H9 (cell line): ENCODE measurements around the gene VSTM2L. TPM values are rescaled to one million over a fixed set of nuclear protein-coding genes. Genes with fewer than 3 reads are reported as not detected.
A peak's percentile ranks its signal among the peaks of the same experiment; 100 is the strongest.

Experiments used
- DNase-seq: peaks from one replicate; pipeline ENCODE4 v3.0.0-alpha.2; 2017
- H2AFZ ChIP-seq: one replicate; pipeline ENCODE4 v1.6.1; 2013; ENCODE audit warnings: mild to moderate bottlenecking, low read length, control low read depth, moderate library complexity
- H2AK5ac ChIP-seq: 2 replicates; pipeline ENCODE4 v1.6.1; 2013; ENCODE audit warnings: low read length, control low read depth, mixed read lengths; ENCODE audit not compliant: insufficient read length
- H2BK120ac ChIP-seq: one replicate; pipeline ENCODE4 v1.6.1; 2013; ENCODE audit warnings: low read depth, mild to moderate bottlenecking, low read length, control low read depth, inconsistent platforms; ENCODE audit not compliant: poor library complexity, severe bottlenecking
- H2BK12ac ChIP-seq: 2 replicates; pipeline ENCODE4 v1.6.1; 2013; ENCODE audit warnings: low read length, control low read depth, mixed read lengths, low read depth; ENCODE audit not compliant: insufficient read length
- H2BK15ac ChIP-seq: 2 replicates; pipeline ENCODE4 v1.6.1; 2013; ENCODE audit warnings: low read depth, low read length, control low read depth
- H2BK20ac ChIP-seq: one replicate; pipeline ENCODE4 v1.6.1; 2013; ENCODE audit warnings: low read depth, mild to moderate bottlenecking, low read length, control low read depth, inconsistent platforms; ENCODE audit not compliant: poor library complexity, severe bottlenecking
- H2BK5ac ChIP-seq: 2 replicates; pipeline ENCODE4 v1.6.1; 2013; ENCODE audit warnings: low read length, control low read depth, mixed read lengths; ENCODE audit not compliant: insufficient read length
- H3K14ac ChIP-seq: 2 replicates; pipeline ENCODE4 v1.6.1; 2013; ENCODE audit warnings: low read length, control low read depth; ENCODE audit not compliant: insufficient read depth
- H3K18ac ChIP-seq: 2 replicates; pipeline ENCODE4 v1.6.1; 2013; ENCODE audit warnings: low read depth, mild to moderate bottlenecking, mixed read lengths, low read length, control low read depth; ENCODE audit not compliant: insufficient read length
- H3K23ac ChIP-seq: 2 replicates; pipeline ENCODE4 v1.6.1; 2013; ENCODE audit warnings: low read length, control low read depth, mixed read lengths, low read depth; ENCODE audit not compliant: insufficient read length
- H3K23me2 ChIP-seq: 2 replicates; pipeline ENCODE4 v1.6.1; 2013; ENCODE audit warnings: low read depth, mild to moderate bottlenecking, mixed read lengths, low read length, control low read depth; ENCODE audit not compliant: insufficient read length, poor library complexity, severe bottlenecking
- H3K27ac ChIP-seq: 2 replicates; pipeline ENCODE4 v1.5.1; 2013; ENCODE audit warnings: low read length, control low read depth, mixed read lengths, low read depth; ENCODE audit not compliant: insufficient read length
- H3K27me3 ChIP-seq: 2 replicates; pipeline ENCODE4 v1.6.1; 2013; ENCODE audit warnings: low read length, control low read depth, inconsistent platforms; ENCODE audit not compliant: insufficient read depth
- H3K4ac ChIP-seq: 2 replicates; pipeline ENCODE4 v1.6.1; 2013; ENCODE audit warnings: low read depth, mild to moderate bottlenecking, control low read depth, inconsistent platforms, low read length, moderate library complexity
- H3K4me1 ChIP-seq: 2 replicates; pipeline ENCODE4 v1.6.1; 2013; ENCODE audit warnings: low read length, control low read depth, inconsistent platforms; ENCODE audit not compliant: insufficient read depth
- H3K4me2 ChIP-seq: 2 replicates; pipeline ENCODE4 v1.6.1; 2013; ENCODE audit warnings: low read length, control low read depth, mixed read lengths; ENCODE audit not compliant: insufficient read length, insufficient read depth
- H3K56ac ChIP-seq: 2 replicates; pipeline ENCODE4 v1.6.1; 2013; ENCODE audit warnings: low read depth, mild to moderate bottlenecking, mixed read lengths, low read length, control low read depth; ENCODE audit not compliant: insufficient read length
- H3K79me1 ChIP-seq: 2 replicates; pipeline ENCODE4 v1.6.1; 2013; ENCODE audit warnings: low read depth, mild to moderate bottlenecking, moderate library complexity, low read length, control low read depth, inconsistent platforms; ENCODE audit not compliant: insufficient read depth, poor library complexity, severe bottlenecking
- H3K79me2 ChIP-seq: 2 replicates; pipeline ENCODE4 v1.6.1; 2013; ENCODE audit warnings: low read length, control low read depth, inconsistent platforms; ENCODE audit not compliant: insufficient read depth
- H3K9ac ChIP-seq: 2 replicates; pipeline ENCODE4 v1.6.1; 2013; ENCODE audit warnings: low read length, control low read depth, mixed read lengths; ENCODE audit not compliant: insufficient read length; ENCODE audit errors: extremely low read depth
- H3K9me3 ChIP-seq: one replicate; pipeline ENCODE4 v1.6.1; 2013; ENCODE audit warnings: low read depth, low read length, inconsistent platforms; ENCODE audit not compliant: control insufficient read depth
- H3T11ph ChIP-seq: one replicate; pipeline ENCODE4 v1.6.1; 2013; ENCODE audit warnings: mild to moderate bottlenecking, low read length, control low read depth, inconsistent platforms
- H4K20me1 ChIP-seq: one replicate; pipeline ENCODE4 v1.6.1; 2013; ENCODE audit not compliant: control insufficient read depth, insufficient read length, insufficient read depth
- H4K5ac ChIP-seq: 2 replicates; pipeline ENCODE4 v1.6.1; 2013; ENCODE audit warnings: low read depth, mild to moderate bottlenecking, mixed read lengths, low read length, control low read depth; ENCODE audit not compliant: insufficient read length
- H4K8ac ChIP-seq: replicated peaks from 2 replicates; pipeline ENCODE4 v1.6.1; 2013; ENCODE audit warnings: low read length, control low read depth, mixed read lengths, low read depth; ENCODE audit not compliant: insufficient read length
- H4K91ac ChIP-seq: 2 replicates; pipeline ENCODE4 v1.6.1; 2013; ENCODE audit warnings: low read depth, mild to moderate bottlenecking, moderate library complexity, mixed read lengths, low read length, control low read depth; ENCODE audit not compliant: insufficient read length
- H3K27ac Mint-ChIP-seq, 3 experiments: 2 replicates in 2 of 3; 3 replicates in 1 of 3; pipeline ENCODE4 v1.8.0; 2020 to 2021; ENCODE audit warnings: mixed read lengths in 3 of 3, mild to moderate bottlenecking in 1 of 3, moderate library complexity in 1 of 3
- H3K27me3 Mint-ChIP-seq: 2 replicates; pipeline ENCODE4 v1.8.0; 2021; ENCODE audit warnings: low read depth, mild to moderate bottlenecking, moderate library complexity, mixed read lengths
- H3K36me3 Mint-ChIP-seq, 3 experiments: 2 replicates in 2 of 3; 3 replicates in 1 of 3; pipeline ENCODE4 v1.8.0; 2020 to 2021; ENCODE audit warnings: low read depth in 3 of 3, mixed read lengths in 3 of 3; ENCODE audit not compliant: insufficient read depth in 1 of 3
- H3K4me1 Mint-ChIP-seq, 2 experiments: 2 replicates each; pipeline ENCODE4 v1.8.0; 2020; ENCODE audit warnings: mixed read lengths in 2 of 2
- H3K4me3 Mint-ChIP-seq, 2 experiments: 2 replicates in 1 of 2; 3 replicates in 1 of 2; pipeline ENCODE4 v1.8.0; 2020 to 2021; ENCODE audit warnings: mild to moderate bottlenecking in 2 of 2, mixed read lengths in 2 of 2, moderate library complexity in 1 of 2
- H3K9me3 Mint-ChIP-seq, 2 experiments: 2 replicates in 1 of 2; 3 replicates in 1 of 2; pipeline ENCODE4 v1.8.0; 2020; ENCODE audit warnings: mild to moderate bottlenecking in 2 of 2, mixed read lengths in 2 of 2, moderate library complexity in 1 of 2
- WGBS: extraction: QIAGEN DNeasy Blood & Tissue Kit; methylation state at CpG from one replicate; pipeline ENCODE4 v1.1.7; 2013; ENCODE audit warnings: missing lambda C conversion rate, low lambda C conversion rate, mixed read lengths; ENCODE audit not compliant: insufficient read length; ENCODE audit errors: extremely low coverage; 5-methylcytosine and 5-hydroxymethylcytosine counted together
- total RNA-seq: library from RNA; stranded (reverse); gene quantifications from 2 replicates; pipeline ENCODE4 v1.2.1, GENCODE V29; 2021
- TF ChIP-seq, protein P1 (sequence below): fragments of 200-600 bp; sonication (generic); conservative IDR thresholded peaks from 3 replicates; pipeline ENCODE4 v1.8.0; 2021; ENCODE audit warnings: antibody characterized with exemption, mild to moderate bottlenecking

Gene VSTM2L
- total RNA-seq, 1 experiment from 2014 or later = 2.1 TPM

- Histone ChIP-seq H4K91ac (no peak overlapping the region), H4K5ac (no peak overlapping the region), H3K27me3 (no peaks in the 10 kb centered on the region), H4K8ac (no peak overlapping the region), H2BK20ac (no peak overlapping the region), H2AK5ac (no peak overlapping the region), H3K79me2 (no peaks in the 10 kb centered on the region), H4K20me1 (no peaks in the 10 kb centered on the region), H2BK5ac (no peak overlapping the region), H3K4me2 (no peak overlapping the region), H3K14ac (no peak overlapping the region), H3K56ac (no peak overlapping the region), H3K4ac (no peak overlapping the region), H3T11ph (no peak overlapping the region), H3K79me1 (no peaks in the 10 kb centered on the region), H2AFZ (no peak overlapping the region), H3K9me3 (no peaks in the 10 kb centered on the region), H3K9ac (no peak overlapping the region), H2BK15ac (no peak overlapping the region), H2BK120ac (no peak overlapping the region), H3K23ac (no peak overlapping the region), H3K18ac (no peak overlapping the region), H3K23me2 (no peaks in the 10 kb centered on the region), H2BK12ac (no peak overlapping the region), H3K27ac (no peak overlapping the region), H3K4me1 (no peaks in the 10 kb centered on the region)
- H3K4me1 Mint-ChIP-seq = peaks cover 15 to 28% of the 10 kb centered on the region in 2 experiments
- peaks cover 0 to 4% of the 10 kb centered on the region in 2 experiments; a peak in 1 of 5 replicates for H3K9me3 Mint-ChIP-seq
- no peak overlapping the region for H3K4me3 Mint-ChIP-seq
- H3K27ac Mint-ChIP-seq = peak overlapping the region in 1 of 3 experiments; percentile 49; a peak in 2 of 7 replicates
- no peaks in the 10 kb centered on the region for H3K36me3 Mint-ChIP-seq
- no peaks in the 10 kb centered on the region; the same call in 1 of the 2 replicates for H3K27me3 Mint-ChIP-seq
- TF ChIP-seq, protein P1, sequence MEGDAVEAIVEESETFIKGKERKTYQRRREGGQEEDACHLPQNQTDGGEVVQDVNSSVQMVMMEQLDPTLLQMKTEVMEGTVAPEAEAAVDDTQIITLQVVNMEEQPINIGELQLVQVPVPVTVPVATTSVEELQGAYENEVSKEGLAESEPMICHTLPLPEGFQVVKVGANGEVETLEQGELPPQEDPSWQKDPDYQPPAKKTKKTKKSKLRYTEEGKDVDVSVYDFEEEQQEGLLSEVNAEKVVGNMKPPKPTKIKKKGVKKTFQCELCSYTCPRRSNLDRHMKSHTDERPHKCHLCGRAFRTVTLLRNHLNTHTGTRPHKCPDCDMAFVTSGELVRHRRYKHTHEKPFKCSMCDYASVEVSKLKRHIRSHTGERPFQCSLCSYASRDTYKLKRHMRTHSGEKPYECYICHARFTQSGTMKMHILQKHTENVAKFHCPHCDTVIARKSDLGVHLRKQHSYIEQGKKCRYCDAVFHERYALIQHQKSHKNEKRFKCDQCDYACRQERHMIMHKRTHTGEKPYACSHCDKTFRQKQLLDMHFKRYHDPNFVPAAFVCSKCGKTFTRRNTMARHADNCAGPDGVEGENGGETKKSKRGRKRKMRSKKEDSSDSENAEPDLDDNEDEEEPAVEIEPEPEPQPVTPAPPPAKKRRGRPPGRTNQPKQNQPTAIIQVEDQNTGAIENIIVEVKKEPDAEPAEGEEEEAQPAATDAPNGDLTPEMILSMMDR = no peak
- no peak for DNase-seq
- WGBS = no CpG with 5 or more reads among the region's 12 CpGs
Measured at GRCh38 chr20:37938181-37938750, 35.3 kb downstream of the VSTM2L start.
